ENCODE data around the gene SPRED3.

DNA sequence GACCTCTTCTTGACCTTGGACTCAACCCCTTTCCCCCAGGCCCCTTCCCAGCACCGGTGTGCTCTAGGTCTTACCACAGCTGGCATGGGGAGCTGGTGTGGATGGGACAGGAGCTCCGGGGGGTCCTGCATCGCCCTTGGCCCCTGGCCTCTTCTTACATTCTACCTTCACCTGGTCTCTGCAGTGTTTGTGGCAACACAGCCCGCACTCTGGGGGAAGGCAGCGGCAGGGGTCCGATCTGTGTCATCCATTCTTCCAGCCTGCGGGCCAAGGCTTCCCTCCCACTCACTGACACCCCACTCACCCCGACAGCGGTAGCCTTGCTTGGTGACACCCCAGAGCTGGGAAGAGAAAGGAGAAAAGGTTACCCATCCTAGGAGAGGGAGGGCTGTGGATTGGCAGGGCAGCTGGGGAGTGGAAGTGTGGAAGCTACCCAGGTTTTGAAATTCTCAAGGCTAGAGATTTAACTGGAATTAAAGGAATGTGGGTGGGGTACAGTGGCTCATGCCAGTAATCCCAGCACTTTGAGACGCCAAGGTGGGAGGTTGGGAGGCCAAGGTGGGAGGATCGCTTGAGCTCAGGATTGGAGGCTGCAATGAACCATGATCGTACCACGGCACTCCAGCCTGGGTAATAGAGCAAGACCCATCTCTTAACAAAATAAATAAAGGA is 22.7 kb downstream of the SPRED3 start:
- TF ChIP-seq POLR2AphosphoS5 (IDR thresholded peaks at IDR 0.05; ENCODE audit: low read depth, low read length) (no peak), EP300 (IDR thresholded peaks at IDR 0.05; ENCODE audit: borderline replicate concordance in 1 of 2, low read depth in 2 of 2, low read length in 2 of 2) (no peak), POLR2A (IDR thresholded peaks at IDR 0.05; ENCODE audit: control extremely low read depth in 1 of 2, low read depth in 2 of 2, low read length in 2 of 2) (no peak), RFX5 (IDR thresholded peaks at IDR 0.05; ENCODE audit: borderline replicate concordance, low read depth, low read length) (no peak)
- TF ChIP-seq, protein P1, sequence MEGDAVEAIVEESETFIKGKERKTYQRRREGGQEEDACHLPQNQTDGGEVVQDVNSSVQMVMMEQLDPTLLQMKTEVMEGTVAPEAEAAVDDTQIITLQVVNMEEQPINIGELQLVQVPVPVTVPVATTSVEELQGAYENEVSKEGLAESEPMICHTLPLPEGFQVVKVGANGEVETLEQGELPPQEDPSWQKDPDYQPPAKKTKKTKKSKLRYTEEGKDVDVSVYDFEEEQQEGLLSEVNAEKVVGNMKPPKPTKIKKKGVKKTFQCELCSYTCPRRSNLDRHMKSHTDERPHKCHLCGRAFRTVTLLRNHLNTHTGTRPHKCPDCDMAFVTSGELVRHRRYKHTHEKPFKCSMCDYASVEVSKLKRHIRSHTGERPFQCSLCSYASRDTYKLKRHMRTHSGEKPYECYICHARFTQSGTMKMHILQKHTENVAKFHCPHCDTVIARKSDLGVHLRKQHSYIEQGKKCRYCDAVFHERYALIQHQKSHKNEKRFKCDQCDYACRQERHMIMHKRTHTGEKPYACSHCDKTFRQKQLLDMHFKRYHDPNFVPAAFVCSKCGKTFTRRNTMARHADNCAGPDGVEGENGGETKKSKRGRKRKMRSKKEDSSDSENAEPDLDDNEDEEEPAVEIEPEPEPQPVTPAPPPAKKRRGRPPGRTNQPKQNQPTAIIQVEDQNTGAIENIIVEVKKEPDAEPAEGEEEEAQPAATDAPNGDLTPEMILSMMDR (IDR thresholded peaks at IDR 0.05; ENCODE audit: control extremely low read depth in 1 of 3, insufficient read depth in 1 of 3, low read depth in 1 of 3, low read length in 3 of 3) = no peak
- TF ChIP-seq, protein P2, sequence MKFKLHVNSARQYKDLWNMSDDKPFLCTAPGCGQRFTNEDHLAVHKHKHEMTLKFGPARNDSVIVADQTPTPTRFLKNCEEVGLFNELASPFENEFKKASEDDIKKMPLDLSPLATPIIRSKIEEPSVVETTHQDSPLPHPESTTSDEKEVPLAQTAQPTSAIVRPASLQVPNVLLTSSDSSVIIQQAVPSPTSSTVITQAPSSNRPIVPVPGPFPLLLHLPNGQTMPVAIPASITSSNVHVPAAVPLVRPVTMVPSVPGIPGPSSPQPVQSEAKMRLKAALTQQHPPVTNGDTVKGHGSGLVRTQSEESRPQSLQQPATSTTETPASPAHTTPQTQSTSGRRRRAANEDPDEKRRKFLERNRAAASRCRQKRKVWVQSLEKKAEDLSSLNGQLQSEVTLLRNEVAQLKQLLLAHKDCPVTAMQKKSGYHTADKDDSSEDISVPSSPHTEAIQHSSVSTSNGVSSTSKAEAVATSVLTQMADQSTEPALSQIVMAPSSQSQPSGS (IDR thresholded peaks at IDR 0.05; ENCODE audit: low read length) = no peak
